Lung (tissue), 12 donors: ENCODE data around the gene TNFSF9. TPM values are rescaled to one million over a fixed set of nuclear protein-coding genes. Genes with fewer than 3 reads are reported as not detected.

ENCODE experiments used
- ATAC-seq: fragments of 200-7000 bp; cut with Tn5 transposase; one replicate; pipeline ENCODE4 v1.9.1; 2020; ENCODE audit warnings: moderate number of reproducible peaks; ENCODE audit not compliant: insufficient read depth, low FRiP score
- DNase-seq, 3 donors: peaks; one replicate each; pipeline ENCODE4 v3.0.0-alpha.2; 2013 to 2017
- H3K27ac ChIP-seq, 2 donors: one replicate each; pipeline ENCODE4 v1.5.1; 2013; ENCODE audit warnings: mild to moderate bottlenecking in 2 of 2, moderate library complexity in 2 of 2, control low read depth in 1 of 2, inconsistent platforms in 1 of 2, low read depth in 1 of 2, low read length in 1 of 2
- H3K27me3 ChIP-seq, 3 donors: one replicate each; pipeline ENCODE4 v1.5.1; 2013; ENCODE audit warnings: low read length in 2 of 3; ENCODE audit not compliant: control insufficient read depth in 3 of 3, insufficient read depth in 3 of 3
- H3K36me3 ChIP-seq, 4 donors: one replicate each; pipeline ENCODE4 v1.5.1; 2013; ENCODE audit warnings: low read length in 4 of 4, mild to moderate bottlenecking in 1 of 4, moderate library complexity in 1 of 4; ENCODE audit not compliant: control insufficient read depth in 4 of 4, insufficient read depth in 4 of 4
- H3K4me1 ChIP-seq, 5 donors: one replicate each; pipeline ENCODE4 v1.5.1; 2013; ENCODE audit warnings: low read length in 5 of 5, mild to moderate bottlenecking in 2 of 5, moderate library complexity in 1 of 5; ENCODE audit not compliant: control insufficient read depth in 5 of 5, insufficient read depth in 5 of 5
- H3K4me3 ChIP-seq: one replicate; pipeline ENCODE4 v1.5.1; 2013; ENCODE audit warnings: mild to moderate bottlenecking, control low read depth, moderate library complexity
- H3K9ac ChIP-seq, 2 donors: one replicate each; pipeline ENCODE4 v1.5.1; 2013; ENCODE audit warnings: low read length in 2 of 2, control low read depth in 1 of 2; ENCODE audit not compliant: insufficient read depth in 1 of 2
- H3K9me3 ChIP-seq, 4 donors: one replicate each; pipeline ENCODE4 v1.5.1; 2013; ENCODE audit warnings: low read length in 3 of 4, mild to moderate bottlenecking in 1 of 4, moderate library complexity in 1 of 4; ENCODE audit not compliant: control insufficient read depth in 4 of 4, insufficient read depth in 3 of 4
- WGBS, 2 donors: extraction: QIAGEN DNeasy Blood & Tissue Kit; methylation state at CpG; one replicate each; pipeline ENCODE4 v1.1.7; 2013; 5-methylcytosine and 5-hydroxymethylcytosine counted together
- polyA plus RNA-seq, 2 donors: library from polyadenylated mRNA; stranded (reverse); fragments of 200-250 nt; gene quantifications; one replicate each; pipeline ENCODE4 v1.2.1, GENCODE V29; 2013
- total RNA-seq, 2 donors: library from RNA; depleted of rRNA in 1 of 2; stranded (reverse); fragments of >200 nt in 1 of 2; gene quantifications; one replicate each; pipeline ENCODE4 v1.2.1, GENCODE V29; 2014 to 2021
- TF ChIP-seq, protein P1 (sequence below): IDR thresholded peaks from 2 replicates; pipeline ENCODE4 v1.5.1; 2012; ENCODE audit warnings: mild to moderate bottlenecking; ENCODE audit errors: control extremely low read depth, extremely low read depth
- donor health status: control.
- donor health status: control.
- donor health status: Bipolar disorder and iron deficiency.
- donor health status: healthy.
- donor health status: DM: yes; HTN: yes; CAD: no.

TNFSF9 gene
- total and polyA plus RNA-seq, 4 donors: 1.00 to 10.1 (median 5.9) TPM

DNA sequence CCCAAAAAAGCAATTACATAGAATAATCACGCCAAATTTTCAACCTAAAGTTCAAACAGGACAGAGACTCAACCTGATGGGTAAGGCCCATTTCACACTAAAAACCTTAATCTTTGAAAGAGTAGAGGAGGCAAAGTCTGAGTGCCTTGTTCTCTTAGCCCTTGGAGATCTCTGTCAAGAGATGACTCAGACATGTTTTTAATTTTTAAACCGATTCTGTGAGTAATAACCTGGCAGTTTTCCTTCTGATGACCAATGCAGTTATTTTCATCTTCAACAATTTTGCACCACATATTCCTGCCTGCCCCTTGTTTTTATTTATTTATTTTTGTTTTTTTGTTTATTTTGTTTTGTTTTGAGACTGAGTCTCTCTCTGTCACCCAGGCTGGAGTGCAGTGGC lies 11.5 kb upstream of the TNFSF9 start:
- no peaks in the 10 kb centered on the region for H3K9me3 ChIP-seq
- H3K4me1 ChIP-seq: peaks cover 0 to 10% (median 2%) of the 10 kb centered on the region in 5 donors
- H3K36me3 ChIP-seq: no peaks in the 10 kb centered on the region
- DNase-seq: no peak
- TF ChIP-seq, protein P1, sequence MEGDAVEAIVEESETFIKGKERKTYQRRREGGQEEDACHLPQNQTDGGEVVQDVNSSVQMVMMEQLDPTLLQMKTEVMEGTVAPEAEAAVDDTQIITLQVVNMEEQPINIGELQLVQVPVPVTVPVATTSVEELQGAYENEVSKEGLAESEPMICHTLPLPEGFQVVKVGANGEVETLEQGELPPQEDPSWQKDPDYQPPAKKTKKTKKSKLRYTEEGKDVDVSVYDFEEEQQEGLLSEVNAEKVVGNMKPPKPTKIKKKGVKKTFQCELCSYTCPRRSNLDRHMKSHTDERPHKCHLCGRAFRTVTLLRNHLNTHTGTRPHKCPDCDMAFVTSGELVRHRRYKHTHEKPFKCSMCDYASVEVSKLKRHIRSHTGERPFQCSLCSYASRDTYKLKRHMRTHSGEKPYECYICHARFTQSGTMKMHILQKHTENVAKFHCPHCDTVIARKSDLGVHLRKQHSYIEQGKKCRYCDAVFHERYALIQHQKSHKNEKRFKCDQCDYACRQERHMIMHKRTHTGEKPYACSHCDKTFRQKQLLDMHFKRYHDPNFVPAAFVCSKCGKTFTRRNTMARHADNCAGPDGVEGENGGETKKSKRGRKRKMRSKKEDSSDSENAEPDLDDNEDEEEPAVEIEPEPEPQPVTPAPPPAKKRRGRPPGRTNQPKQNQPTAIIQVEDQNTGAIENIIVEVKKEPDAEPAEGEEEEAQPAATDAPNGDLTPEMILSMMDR: no peak
- no peak overlapping the region for H3K27ac ChIP-seq
- H3K9ac ChIP-seq: no peak overlapping the region
- H3K4me3 ChIP-seq: no peak overlapping the region
- no peak for ATAC-seq
- WGBS, 2 donors: 55 to 64% methylated on average over 2 of the region's 2 CpGs
- no peaks in the 10 kb centered on the region for H3K27me3 ChIP-seq

DNA sequence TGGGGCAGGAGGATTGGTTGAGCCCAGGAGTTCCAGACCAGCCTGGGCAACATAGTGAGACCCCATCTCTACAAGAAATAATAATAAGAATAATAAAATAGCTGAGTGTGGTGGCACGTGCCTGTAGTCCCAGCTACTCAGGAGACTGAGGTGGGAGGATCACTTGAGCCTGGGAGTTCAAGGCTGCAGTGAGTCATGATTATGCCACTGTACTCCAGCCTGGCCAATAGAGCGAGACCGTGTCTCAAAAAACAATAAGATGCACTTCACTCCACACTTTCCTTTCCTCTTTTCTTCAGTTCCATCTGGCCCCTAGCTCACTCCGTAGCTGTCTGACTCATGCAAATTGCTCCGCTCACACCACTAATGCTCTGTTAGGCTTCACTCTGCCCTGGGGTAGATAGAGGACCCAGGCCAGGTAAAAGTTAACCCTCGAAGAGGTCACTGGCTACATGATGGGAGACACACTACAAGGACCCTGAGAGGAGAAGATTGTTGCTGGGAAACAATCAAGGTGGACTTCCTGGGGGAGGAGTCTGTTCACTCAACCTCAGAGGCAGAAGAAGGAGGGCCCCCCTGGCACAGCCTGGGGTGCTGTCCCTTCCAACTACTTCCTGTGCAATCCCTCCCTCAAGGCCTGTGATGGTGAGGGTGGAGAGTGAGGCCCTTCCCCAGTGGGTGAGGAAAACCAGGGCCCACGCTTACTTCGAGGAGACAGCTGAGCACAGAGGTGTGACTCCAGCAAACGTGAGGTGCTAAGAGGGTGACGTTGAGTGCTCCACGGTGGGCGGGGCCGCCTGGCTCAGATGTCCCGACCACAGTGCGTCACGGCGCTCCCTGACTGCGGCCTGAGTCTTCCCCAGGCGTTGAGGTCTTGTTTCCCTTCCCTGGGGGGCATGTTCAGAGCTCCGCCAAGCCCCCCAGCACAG lies 8.8 kb upstream of the TNFSF9 start:
- DNase-seq: no peak

DNA sequence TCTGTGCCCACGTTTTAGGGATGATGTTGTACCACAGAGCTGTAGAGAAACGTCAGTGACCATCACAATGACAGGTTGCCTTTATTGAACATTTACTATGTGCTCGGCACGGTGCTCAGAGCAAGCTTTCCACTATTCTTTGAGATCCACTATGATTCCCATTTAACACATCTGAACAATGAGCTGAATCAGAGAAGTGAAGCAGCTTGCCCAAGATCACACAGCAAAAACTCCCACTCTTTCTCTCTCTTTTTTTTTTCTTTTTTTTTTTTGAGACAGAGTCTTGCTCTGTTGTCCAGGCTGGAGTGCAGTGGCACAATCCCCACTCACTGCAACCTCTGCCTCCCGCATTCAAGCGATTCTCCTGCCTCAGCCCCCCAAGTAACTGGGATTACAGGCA lies 8.1 kb upstream of the TNFSF9 start:
- Histone ChIP-seq H3K9me3 (no peaks in the 10 kb centered on the region), H3K36me3 (no peaks in the 10 kb centered on the region), H3K27me3 (no peaks in the 10 kb centered on the region), H3K4me1 (peaks cover 0 to 6% (median 0%) of the 10 kb centered on the region in 5 donors), H3K9ac (no peak overlapping the region), H3K4me3 (no peak overlapping the region), H3K27ac (no peak overlapping the region)
- DNase-seq (no peak), ATAC-seq (no peak)
- TF ChIP-seq, protein P1: no peak
- 80 to 85% methylated on average over 6 of the region's 6 CpGs for WGBS, 2 donors

More for the DNA sequence above, 8.8 kb upstream of the TNFSF9 start:
- Histone ChIP-seq H3K4me1 (peaks cover 0 to 6% (median 2%) of the 10 kb centered on the region in 5 donors), H3K9ac (no peak overlapping the region), H3K4me3 (no peak overlapping the region), H3K27me3 (no peaks in the 10 kb centered on the region), H3K36me3 (no peaks in the 10 kb centered on the region), H3K27ac (no peak overlapping the region), H3K9me3 (no peaks in the 10 kb centered on the region)
- 64% methylated on average over 20 of the region's 20 CpGs for WGBS, 2 donors
- TF ChIP-seq, protein P1: no peak
- ATAC-seq: no peak
